HepG2 (cell line): ENCODE measurements around the gene CCDC154. TPM values are rescaled to one million over a fixed set of nuclear protein-coding genes. Genes with fewer than 3 reads are reported as not detected.

Source experiments
- ATM ChIP-seq: fragments of 450-650 bp; IDR thresholded peaks from 2 replicates; pipeline ENCODE4 v1.7.1; 2017; ENCODE audit warnings: mild to moderate bottlenecking, borderline replicate concordance
- ATRX ChIP-seq: sonication (generic); formaldehyde crosslinking; IDR thresholded peaks from 2 replicates; pipeline ENCODE4 v1.4.0; 2020; ENCODE audit warnings: missing genetic modification reagents, borderline replicate concordance
- CHD4 ChIP-seq: fragments of 200-600 bp; sonication (generic); IDR thresholded peaks from 2 replicates; pipeline ENCODE4 v1.7.0; 2017; ENCODE audit warnings: mild to moderate bottlenecking, low read length, borderline replicate concordance
- CREBL2 ChIP-seq: sonication (generic); formaldehyde crosslinking; IDR thresholded peaks from 2 replicates; pipeline ENCODE4 v1.8.1; 2023; ENCODE audit warnings: missing genetic modification reagents, mild to moderate bottlenecking, borderline replicate concordance
- HMGA1 ChIP-seq: sonication (generic); formaldehyde crosslinking; conservative IDR thresholded peaks from 2 replicates; pipeline ENCODE4 v1.4.0; 2020; ENCODE audit warnings: missing genetic modification reagents
- IKZF4 ChIP-seq: sonication (generic); formaldehyde crosslinking; IDR thresholded peaks from 2 replicates; pipeline ENCODE4 v1.5.1; 2020; ENCODE audit warnings: borderline replicate concordance, mild to moderate bottlenecking, low read depth, missing genetic modification reagents; ENCODE audit errors: not compliant biosample characterization
- NCOA5 ChIP-seq: sonication (generic); formaldehyde crosslinking; IDR thresholded peaks from 2 replicates; pipeline ENCODE4 v1.4.0; 2020; ENCODE audit warnings: missing genetic modification reagents
- NFRKB ChIP-seq: fragments of 450-650 bp; IDR thresholded peaks from 2 replicates; pipeline ENCODE4 v1.6.1; 2017
- PAXIP1 ChIP-seq: sonication (generic); formaldehyde crosslinking; conservative IDR thresholded peaks from 2 replicates; pipeline ENCODE4 v1.4.0; 2020; ENCODE audit warnings: mild to moderate bottlenecking, missing genetic modification reagents, moderate library complexity
- POLR2G ChIP-seq: fragments of 200-400 bp; formaldehyde crosslinking; IDR thresholded peaks from 2 replicates; pipeline ENCODE4 v1.6.1; 2018; ENCODE audit warnings: mild to moderate bottlenecking, low read depth, low read length, moderate library complexity
- SAFB2 ChIP-seq: sonication (generic); formaldehyde crosslinking; IDR thresholded peaks from 2 replicates; pipeline ENCODE4 v1.5.1; 2020; ENCODE audit warnings: missing genetic modification reagents, low read depth, mild to moderate bottlenecking, borderline replicate concordance
- TARDBP ChIP-seq: sonication (generic); formaldehyde crosslinking; IDR thresholded peaks from 2 replicates; pipeline ENCODE4 v1.8.0; 2022; ENCODE audit warnings: mild to moderate bottlenecking, missing genetic modification reagents
- ZBTB37 ChIP-seq: sonication (generic); formaldehyde crosslinking; IDR thresholded peaks from 2 replicates; pipeline ENCODE4 v1.4.0; 2020; ENCODE audit warnings: mild to moderate bottlenecking, missing genetic modification reagents
- ZNF235 ChIP-seq: sonication (generic); formaldehyde crosslinking; IDR thresholded peaks from 2 replicates; pipeline ENCODE4 v1.8.1; 2023; ENCODE audit warnings: mild to moderate bottlenecking, missing genetic modification reagents, borderline replicate concordance
- ZNF3 ChIP-seq: IDR thresholded peaks from 2 replicates; pipeline ENCODE4 v1.7.0; 2017; ENCODE audit warnings: inconsistent platforms
- ZNF350 ChIP-seq: sonication (generic); formaldehyde crosslinking; IDR thresholded peaks from 2 replicates; pipeline ENCODE4 v1.4.0; 2020; ENCODE audit warnings: mild to moderate bottlenecking, low read depth, missing genetic modification reagents, borderline replicate concordance
- ZNF550 ChIP-seq: sonication (generic); formaldehyde crosslinking; IDR thresholded peaks from 2 replicates; pipeline ENCODE4 v1.4.0; 2020; ENCODE audit warnings: mild to moderate bottlenecking, missing genetic modification reagents, borderline replicate concordance
- ZNF564 ChIP-seq: sonication (generic); formaldehyde crosslinking; IDR thresholded peaks from 2 replicates; pipeline ENCODE4 v1.8.1; 2023; ENCODE audit warnings: mild to moderate bottlenecking, missing genetic modification reagents
- ZNF660 ChIP-seq: sonication (generic); formaldehyde crosslinking; IDR thresholded peaks from 2 replicates; pipeline ENCODE4 v1.5.1; 2020; ENCODE audit warnings: mild to moderate bottlenecking, low read depth, missing genetic modification reagents, borderline replicate concordance
- ZNF746 ChIP-seq: sonication (generic); formaldehyde crosslinking; IDR thresholded peaks from 2 replicates; pipeline ENCODE4 v1.8.0; 2022; ENCODE audit warnings: mild to moderate bottlenecking, missing genetic modification reagents
- ZNF749 ChIP-seq: sonication (generic); formaldehyde crosslinking; IDR thresholded peaks from 2 replicates; pipeline ENCODE4 v1.8.0; 2022; ENCODE audit warnings: mild to moderate bottlenecking, missing genetic modification reagents, moderate library complexity, borderline replicate concordance
- ZNF879 ChIP-seq: sonication (generic); formaldehyde crosslinking; IDR thresholded peaks from 2 replicates; pipeline ENCODE4 v1.8.1; 2023; ENCODE audit warnings: missing genetic modification reagents
- polyA plus RNA-seq, 8 experiments: library from polyadenylated mRNA; depleted of rRNA in 3 of 8; stranded (reverse) in 7 of 8; unstranded in 1 of 8; fragments of >200 nt; fragmentation: Illumina TruSeq in 4 of 8; extraction: Trizol in 4 of 8; gene quantifications; 2 replicates each; pipeline versions ENCODE4 v1.2.1 to v1.2.3, GENCODE V29; 2011 to 2016; ENCODE audit warnings: low read depth in 4 of 8, missing spikeins in 1 of 8, mixed read lengths in 1 of 8; ENCODE audit not compliant: insufficient read depth in 1 of 8
- total RNA-seq, 5 experiments: library from RNA; depleted of rRNA; stranded (reverse); fragments of >200 nt; fragmentation: Illumina TruSeq; extraction: Trizol; gene quantifications; 2 replicates each; pipeline ENCODE4 v1.2.3, GENCODE V29; 2016; ENCODE audit warnings: low read depth in 1 of 5
- TF ChIP-seq, protein P1 (sequence below): sonication (generic); formaldehyde crosslinking; IDR thresholded peaks from 2 replicates; pipeline ENCODE4 v1.4.0; 2020; ENCODE audit warnings: missing genetic modification reagents

CCDC154 gene
- total and polyA plus RNA-seq, 2 of the 13 experiments (the other 11 are each of a cell fraction or from before 2014, with no cell fraction given), result 0.92 to 1.5 TPM

DNA sequence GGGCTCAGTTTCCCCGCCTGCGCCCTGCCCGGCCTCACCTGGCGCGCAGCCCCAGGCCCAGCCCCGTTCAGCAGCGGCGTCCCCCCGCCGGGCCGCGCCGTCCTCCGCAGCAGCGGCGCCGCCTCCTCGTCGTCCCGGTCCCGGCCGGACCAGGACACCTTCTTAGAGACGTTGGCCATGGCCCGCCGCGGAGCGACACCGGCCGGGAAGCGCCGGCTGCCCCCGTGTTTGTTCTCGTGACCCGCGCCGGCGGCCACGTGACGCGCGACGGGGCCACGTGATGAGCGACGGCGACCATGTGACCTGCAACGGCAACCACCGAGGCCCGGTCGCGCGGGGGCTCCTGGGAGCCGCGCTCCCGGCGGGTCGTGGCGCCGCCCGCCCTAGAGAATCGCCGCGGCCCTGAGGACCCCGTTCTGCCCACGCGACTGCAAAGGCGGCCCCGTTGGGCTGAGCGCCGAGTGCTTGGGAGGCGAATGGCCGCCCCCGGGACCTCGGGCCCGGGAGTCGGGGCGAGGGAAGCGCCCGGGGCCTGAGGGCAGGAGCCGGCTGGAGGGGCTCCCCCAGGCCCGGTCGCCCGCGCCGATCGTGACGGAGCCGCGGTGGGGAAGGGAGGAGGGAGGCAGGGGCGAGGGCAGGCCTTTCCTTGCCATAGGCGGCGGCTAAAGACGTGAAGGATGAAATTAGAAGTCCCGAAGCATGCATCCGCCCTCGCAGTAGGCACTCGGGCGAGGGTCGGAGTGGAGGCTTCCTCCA is 30.6 kb upstream of the CCDC154 start, which contains the start of gene CLCN7 (continued):
- TF ChIP-seq, protein P1, sequence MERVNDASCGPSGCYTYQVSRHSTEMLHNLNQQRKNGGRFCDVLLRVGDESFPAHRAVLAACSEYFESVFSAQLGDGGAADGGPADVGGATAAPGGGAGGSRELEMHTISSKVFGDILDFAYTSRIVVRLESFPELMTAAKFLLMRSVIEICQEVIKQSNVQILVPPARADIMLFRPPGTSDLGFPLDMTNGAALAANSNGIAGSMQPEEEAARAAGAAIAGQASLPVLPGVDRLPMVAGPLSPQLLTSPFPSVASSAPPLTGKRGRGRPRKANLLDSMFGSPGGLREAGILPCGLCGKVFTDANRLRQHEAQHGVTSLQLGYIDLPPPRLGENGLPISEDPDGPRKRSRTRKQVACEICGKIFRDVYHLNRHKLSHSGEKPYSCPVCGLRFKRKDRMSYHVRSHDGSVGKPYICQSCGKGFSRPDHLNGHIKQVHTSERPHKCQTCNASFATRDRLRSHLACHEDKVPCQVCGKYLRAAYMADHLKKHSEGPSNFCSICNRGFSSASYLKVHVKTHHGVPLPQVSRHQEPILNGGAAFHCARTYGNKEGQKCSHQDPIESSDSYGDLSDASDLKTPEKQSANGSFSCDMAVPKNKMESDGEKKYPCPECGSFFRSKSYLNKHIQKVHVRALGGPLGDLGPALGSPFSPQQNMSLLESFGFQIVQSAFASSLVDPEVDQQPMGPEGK (CRISPR knock-in tag), result peak; percentile 73
- TF ChIP-seq ZNF879 (CRISPR knock-in tag), result peak; percentile 60; the same call in 1 of the 2 replicates
- no peak for TF ChIP-seq ZNF350 (CRISPR knock-in tag)
- no peak for TF ChIP-seq NCOA5
- no peak for TF ChIP-seq ZNF3 (CRISPR knock-in tag)
- TF ChIP-seq POLR2G, result peak; percentile 95
- TF ChIP-seq ZNF564 (CRISPR knock-in tag), result peak; percentile 89
- 0 out of 2 replicates have a peak, but pooled peaks have one; percentile 33 for TF ChIP-seq PAXIP1 (CRISPR knock-in tag)
- TF ChIP-seq TARDBP, result no peak; the same call in 1 of the 2 replicates
- no peak for TF ChIP-seq ATRX (CRISPR knock-in tag)
- no peak for TF ChIP-seq NFRKB
- TF ChIP-seq ZNF235 (CRISPR knock-in tag), result peak; percentile 89; the same call in 1 of the 2 replicates
- peak; percentile 98 for TF ChIP-seq SAFB2 (CRISPR knock-in tag)
- TF ChIP-seq ZNF660 (CRISPR knock-in tag), result no peak
- TF ChIP-seq ZNF550, result no peak
- TF ChIP-seq CREBL2 (CRISPR knock-in tag), result peak; percentile 93; the same call in 1 of the 2 replicates
- TF ChIP-seq IKZF4 (CRISPR knock-in tag), result peak; percentile 93
- no peak for TF ChIP-seq CHD4
- TF ChIP-seq ZNF749, result peak; percentile 98
- TF ChIP-seq ZBTB37 (CRISPR knock-in tag), result no peak
- no peak; the same call in 1 of the 2 replicates for TF ChIP-seq ZNF746 (CRISPR knock-in tag)
- TF ChIP-seq HMGA1, result no peak
- no peak for TF ChIP-seq ATM
